GM21447 (cell line): ENCODE measurements around the gene CTU2.

Experiments
- ATAC-seq: cut with Tn5 transposase; IDR thresholded peaks from one replicate; pipeline ENCODE4 v1.9.1; 2021; ENCODE audit not compliant: unreplicated experiment

The CTU2 gene

GRCh38 chr16:88742896-88743605 lies 36.7 kb downstream of the CTU2 start:
- no peak for ATAC-seq

- no peak for ATAC-seq
Observed at GRCh38 chr16:88743693-88744576, 37.6 kb downstream of the CTU2 start.

- ATAC-seq, result no peak
Observed at GRCh38 chr16:88744577-88745521, 38.5 kb downstream of the CTU2 start.

GRCh38 chr16:88746506-88746905 lies 40.2 kb downstream of the CTU2 start:
- no peak for ATAC-seq

GRCh38 chr16:88747588-88748301 lies 41.4 kb downstream of the CTU2 start:
- ATAC-seq, result no peak

- no peak for ATAC-seq
Observed at GRCh38 chr16:88748364-88748763, 42.1 kb downstream of the CTU2 start.

- no peak for ATAC-seq
Observed at GRCh38 chr16:88749358-88749757, 43.1 kb downstream of the CTU2 start.

GRCh38 chr16:88750854-88751253 lies 44.6 kb downstream of the CTU2 start:
- ATAC-seq, result no peak

GRCh38 chr16:88752386-88753002 lies 46.2 kb downstream of the CTU2 start:
- ATAC-seq, result no peak

- ATAC-seq, result no peak
Observed at GRCh38 chr16:88753191-88753590, 46.9 kb downstream of the CTU2 start.

GRCh38 chr16:88753602-88754001 lies 47.3 kb downstream of the CTU2 start:
- ATAC-seq, result no peak

GRCh38 chr16:88754109-88754911 lies 48.0 kb downstream of the CTU2 start:
- no peak for ATAC-seq

- ATAC-seq, result no peak
Observed at GRCh38 chr16:88754912-88755744, 48.8 kb downstream of the CTU2 start.

GRCh38 chr16:88755745-88756443 lies 49.6 kb downstream of the CTU2 start:
- no peak for ATAC-seq

- ATAC-seq, result no peak
Observed at GRCh38 chr16:88758227-88758943, 52.1 kb downstream of the CTU2 start.

- ATAC-seq, result no peak
Observed at GRCh38 chr16:88758944-88759244, 52.6 kb downstream of the CTU2 start.

GRCh38 chr16:88759245-88759975 lies 53.1 kb downstream of the CTU2 start:
- ATAC-seq, result no peak
